Activated T-helper 1 cell treated with anti-CD3 and anti-CD28 coated beads, Interleukin-12 subunit alpha, Interleukin-12 subunit beta, Interleukin-2, Interleukin-4 antibody, amounts not matched to agents 30 ng/mL and 10 ng/mL and 1 ng/mL, durations not matched to agents 14 hours and 24 hours and 36 hours (primary cell): ENCODE data around the gene STARD7. TPM values are rescaled to one million over a fixed set of nuclear protein-coding genes. Genes with fewer than 3 reads are reported as not detected.
"Not testable (repeated sequence)": the region's sequence is repeated elsewhere in the genome, so short reads cannot be mapped to it uniquely, and the experiment has no call there.

ENCODE experiments used
- DNase-seq: peaks from one replicate; pipeline ENCODE4 v3.0.0; 2021; ENCODE audit warnings: low spot score
- H3K27ac Mint-ChIP-seq: one replicate; pipeline ENCODE4 v1.8.0; 2021; ENCODE audit warnings: mild to moderate bottlenecking, mixed read lengths
- H3K27me3 Mint-ChIP-seq: one replicate; pipeline ENCODE4 v1.8.0; 2022; ENCODE audit warnings: mild to moderate bottlenecking, moderate library complexity, mixed read lengths; ENCODE audit not compliant: insufficient read depth
- H3K36me3 Mint-ChIP-seq: one replicate; pipeline ENCODE4 v1.8.0; 2021; ENCODE audit warnings: low read depth, mixed read lengths
- H3K4me1 Mint-ChIP-seq: one replicate; pipeline ENCODE4 v1.8.0; 2021; ENCODE audit warnings: low read depth, mixed read lengths
- H3K4me3 Mint-ChIP-seq: one replicate; pipeline ENCODE4 v1.8.0; 2021; ENCODE audit warnings: mild to moderate bottlenecking, moderate library complexity, mixed read lengths
- H3K9me3 Mint-ChIP-seq: one replicate; pipeline ENCODE4 v1.8.0; 2021; ENCODE audit warnings: mixed read lengths
- intact Hi-C: fragments of 100-400 bp; cut with micrococcal nuclease; formaldehyde crosslinking; loops from one replicate; pipeline ENCODE4 v1.15.1; 2024
- total RNA-seq: library from RNA; stranded (reverse); gene quantifications from 2 replicates; pipeline ENCODE4 v1.2.3, GENCODE V29; 2022

Gene STARD7, protein sequence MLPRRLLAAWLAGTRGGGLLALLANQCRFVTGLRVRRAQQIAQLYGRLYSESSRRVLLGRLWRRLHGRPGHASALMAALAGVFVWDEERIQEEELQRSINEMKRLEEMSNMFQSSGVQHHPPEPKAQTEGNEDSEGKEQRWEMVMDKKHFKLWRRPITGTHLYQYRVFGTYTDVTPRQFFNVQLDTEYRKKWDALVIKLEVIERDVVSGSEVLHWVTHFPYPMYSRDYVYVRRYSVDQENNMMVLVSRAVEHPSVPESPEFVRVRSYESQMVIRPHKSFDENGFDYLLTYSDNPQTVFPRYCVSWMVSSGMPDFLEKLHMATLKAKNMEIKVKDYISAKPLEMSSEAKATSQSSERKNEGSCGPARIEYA
- total RNA-seq: 216 and 229 TPM in 2 replicates

DNA sequence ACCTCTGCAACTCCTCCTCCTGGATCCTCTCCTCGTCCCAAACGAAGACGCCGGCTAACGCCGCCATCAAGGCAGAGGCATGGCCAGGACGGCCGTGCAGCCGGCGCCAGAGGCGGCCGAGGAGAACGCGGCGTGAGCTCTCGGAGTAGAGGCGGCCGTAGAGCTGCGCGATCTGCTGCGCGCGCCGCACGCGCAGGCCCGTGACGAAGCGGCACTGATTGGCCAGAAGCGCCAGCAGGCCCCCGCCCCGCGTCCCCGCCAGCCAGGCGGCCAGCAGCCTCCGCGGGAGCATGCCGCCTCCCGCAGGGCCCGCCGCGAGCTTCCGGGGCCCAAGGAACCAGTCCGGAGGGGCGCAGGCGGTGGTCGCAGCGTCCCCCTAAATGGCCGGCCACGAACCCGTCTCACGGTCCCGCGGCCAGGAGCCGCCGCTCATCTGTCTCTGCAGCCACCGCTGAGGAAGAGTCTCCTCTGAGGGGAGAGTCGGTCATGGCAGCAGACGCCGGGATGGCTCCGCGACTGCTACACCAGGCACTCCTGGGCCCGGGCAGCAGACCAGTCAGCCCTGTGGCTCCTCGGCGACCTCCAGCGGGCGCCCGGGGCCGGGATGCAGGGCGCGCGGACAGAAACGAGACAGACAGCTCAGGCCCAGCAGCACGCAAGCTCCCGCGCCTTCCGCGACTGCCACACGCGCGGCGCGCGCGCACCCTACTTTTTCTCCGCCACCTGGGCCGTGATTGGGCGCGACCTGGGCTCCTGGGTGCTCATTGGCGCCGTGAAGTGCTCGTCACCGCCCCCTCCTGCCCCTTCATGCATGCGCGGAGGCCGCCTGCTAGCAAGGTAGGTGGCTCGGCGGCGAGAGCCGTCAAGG, at the start of gene STARD7:
Gene STARD7 (minus strand): TSS at position 685 of the 868 bp plus-strand sequence. CDS start 393 bp downstream, at position 292.
- DNase-seq: peak; percentile 98
- Mint-ChIP-seq H3K36me3 (peaks cover 22% of the 10 kb centered on the region), H3K4me3 (peak within 1 kb of the TSS; percentile 96), H3K9me3 (no peaks in the 10 kb centered on the region), H3K4me1 (peaks cover 57% of the 10 kb centered on the region), H3K27ac (peak within 1 kb of the TSS; percentile 94), H3K27me3 (no peaks in the 10 kb centered on the region)
- intact Hi-C loops: loop anchor here (1.0 to 5.0 kb wide), 6 partner anchors 52 to 532 kb away; partner anchors contain the start of genes KANSL3, LMAN2L, NCAPH and SNRNP200

DNA sequence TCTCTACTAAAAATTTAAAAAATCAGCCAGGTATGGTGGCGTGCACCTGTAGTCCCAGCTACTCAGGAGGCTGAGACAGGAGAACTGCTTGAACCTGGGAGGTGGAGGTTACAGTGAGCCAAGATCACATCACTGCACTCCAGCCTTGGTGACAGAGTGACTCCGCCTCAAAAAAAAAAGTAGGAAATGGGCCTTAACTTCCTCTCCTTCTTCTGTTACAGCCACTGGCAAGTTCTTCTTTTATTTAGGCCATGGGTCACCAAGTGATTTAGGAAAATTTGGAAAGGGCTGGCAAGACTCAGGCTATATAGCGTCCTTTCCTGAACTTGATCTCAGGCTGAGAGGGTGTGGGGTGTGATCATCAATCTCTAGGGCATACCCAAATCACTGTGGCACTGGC, 49.1 kb upstream of the STARD7 start:
- DNase-seq, H3K9me3 Mint-ChIP-seq, H3K4me3 Mint-ChIP-seq, intact Hi-C loops, H3K27me3 Mint-ChIP-seq: not testable (repeated sequence)
- H3K36me3 Mint-ChIP-seq: peaks cover 22% of the 10 kb centered on the region
- peaks cover 33% of the 10 kb centered on the region for H3K4me1 Mint-ChIP-seq
- H3K27ac Mint-ChIP-seq: peak overlapping the region; percentile 34

DNA sequence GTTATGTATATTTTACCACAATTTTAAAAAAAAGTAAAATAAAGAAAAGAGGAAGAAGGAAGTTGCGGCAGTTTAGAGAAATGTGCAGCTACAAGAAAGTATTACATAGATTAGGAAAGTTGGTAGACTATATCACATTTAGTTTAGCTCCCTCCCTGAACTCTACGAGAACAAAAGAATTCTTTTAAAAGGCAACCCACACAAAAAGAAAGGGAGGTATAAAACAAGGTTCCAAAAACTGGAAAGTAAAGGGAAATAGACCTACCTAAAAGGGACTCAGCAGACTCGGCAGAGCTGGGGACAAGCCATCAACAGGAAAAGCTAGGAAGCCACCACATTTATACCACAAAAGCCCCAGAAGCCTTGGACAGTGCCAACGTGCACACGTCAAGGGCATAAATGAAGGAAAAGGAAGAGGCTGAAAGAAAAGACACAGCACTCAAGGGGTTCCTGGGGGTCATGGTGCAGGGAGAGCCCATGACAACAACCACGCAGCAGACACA, 48.0 kb upstream of the STARD7 start:
- Mint-ChIP-seq H3K4me3 (peak overlapping the region; percentile 4), H3K36me3 (peaks cover 32% of the 10 kb centered on the region), H3K27me3 (no peaks in the 10 kb centered on the region), H3K4me1 (peaks cover 40% of the 10 kb centered on the region), H3K27ac (peak overlapping the region; percentile 13), H3K9me3 (no peaks in the 10 kb centered on the region)
- no peak for DNase-seq
- intact Hi-C loops: loop anchor here (1.0 kb wide), 1 partner anchor 8 kb away; no protein-coding TSS in a partner anchor

DNA sequence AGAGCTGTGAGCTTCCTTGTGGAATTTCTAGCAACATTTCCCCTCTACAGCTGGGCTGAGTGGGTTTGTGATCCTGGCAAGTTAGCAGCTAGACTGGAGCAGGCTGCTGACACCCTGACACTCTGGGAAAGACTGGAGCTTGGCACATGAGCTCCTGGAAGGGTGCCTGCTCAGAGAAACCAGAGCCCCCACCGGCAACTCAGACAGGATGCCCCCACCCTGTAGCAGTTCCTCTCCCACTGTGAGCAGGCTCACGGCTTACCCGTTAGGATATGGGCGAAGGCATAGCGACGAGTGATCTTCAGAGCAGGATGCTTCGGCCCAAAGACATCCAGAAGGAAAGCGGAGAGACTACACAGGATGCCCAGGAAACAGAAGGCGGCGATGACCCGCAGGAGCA, 45.9 kb upstream of the STARD7 start:
- Mint-ChIP-seq H3K27ac (no peak overlapping the region), H3K27me3 (no peaks in the 10 kb centered on the region), H3K36me3 (peaks cover 46% of the 10 kb centered on the region), H3K4me3 (no peak overlapping the region), H3K9me3 (no peaks in the 10 kb centered on the region), H3K4me1 (peaks cover 37% of the 10 kb centered on the region)
- no peak for DNase-seq
- intact Hi-C loops: no loop called here

DNA sequence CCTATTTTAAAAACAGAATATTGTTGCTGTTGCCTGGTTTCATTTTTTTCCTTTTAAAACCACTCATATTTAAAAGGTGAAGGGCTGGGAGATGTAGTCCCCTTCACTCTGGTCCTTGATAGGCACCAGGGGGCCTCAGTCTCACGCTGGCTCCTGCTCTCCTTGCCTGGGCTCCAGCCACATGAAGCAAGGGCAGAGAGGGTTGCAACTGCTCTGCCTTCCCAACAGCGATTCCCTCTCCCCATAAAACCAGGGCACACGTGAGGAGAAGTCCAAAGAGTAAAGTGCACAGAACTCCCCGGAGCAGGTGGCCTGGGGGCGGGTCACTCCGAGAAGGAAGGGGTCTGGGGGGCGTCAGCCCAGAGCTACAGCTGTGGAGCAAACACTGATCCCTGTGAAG, 44.4 kb upstream of the STARD7 start:
- Mint-ChIP-seq H3K27ac (no peak overlapping the region), H3K36me3 (peaks cover 48% of the 10 kb centered on the region), H3K4me1 (peaks cover 35% of the 10 kb centered on the region), H3K4me3 (no peak overlapping the region), H3K27me3 (no peaks in the 10 kb centered on the region), H3K9me3 (no peaks in the 10 kb centered on the region)
- intact Hi-C loops: no loop called here
- no peak for DNase-seq

DNA sequence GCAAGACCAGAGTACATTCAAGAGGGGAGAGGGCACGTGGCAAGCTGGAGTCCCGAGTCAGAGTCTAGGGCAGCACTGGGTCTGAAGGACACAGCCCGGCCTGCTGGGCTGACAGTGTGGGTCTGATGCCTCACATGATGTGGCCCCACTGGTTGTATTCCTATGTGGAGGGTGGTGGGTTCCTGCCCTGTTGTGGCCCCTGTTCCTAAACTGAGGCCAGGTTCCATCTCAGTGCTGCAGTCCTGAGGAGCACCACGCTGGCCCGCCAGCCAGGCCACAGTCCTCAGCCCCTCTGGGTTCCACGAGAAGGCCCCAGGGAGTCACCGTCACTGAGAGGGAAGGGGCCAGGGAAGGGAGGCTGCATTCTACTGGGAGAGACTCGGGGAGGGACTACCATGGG, 43.9 kb upstream of the STARD7 start:
- Mint-ChIP-seq H3K4me3 (no peak overlapping the region), H3K4me1 (peaks cover 35% of the 10 kb centered on the region), H3K27me3 (no peaks in the 10 kb centered on the region), H3K9me3 (no peaks in the 10 kb centered on the region), H3K27ac (peak overlapping the region; percentile 15), H3K36me3 (peaks cover 49% of the 10 kb centered on the region)
- no peak for DNase-seq
- intact Hi-C loops: no loop called here

DNA sequence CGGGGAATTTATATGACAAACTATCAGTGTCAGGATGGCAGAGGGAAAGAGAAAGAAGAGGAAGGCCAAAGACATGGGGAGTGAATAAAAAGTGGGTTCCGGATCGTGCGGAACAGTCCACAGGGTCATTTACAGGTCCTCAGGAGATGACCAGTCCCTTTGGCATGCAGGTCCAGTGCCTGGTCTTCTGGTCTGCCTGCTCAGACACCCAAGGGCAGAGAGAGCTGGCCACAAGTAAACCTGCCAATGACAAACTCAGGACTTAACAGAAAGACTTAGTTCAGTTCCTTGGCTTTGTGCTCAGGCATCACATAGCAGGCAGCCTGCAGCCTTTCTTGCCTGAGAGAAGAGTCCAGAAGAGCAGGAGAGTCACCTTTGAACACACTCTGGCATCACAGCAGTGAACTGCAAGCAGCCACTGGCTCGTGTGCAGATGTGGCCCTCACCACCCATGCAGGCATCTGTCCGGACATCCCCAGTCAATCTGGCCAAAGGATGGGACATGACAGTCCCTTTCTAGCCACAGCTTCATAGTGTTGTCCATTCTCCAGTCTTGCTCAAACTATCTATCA, 43.2 kb upstream of the STARD7 start:
- intact Hi-C loops: no loop called here
- Mint-ChIP-seq H3K27me3 (no peaks in the 10 kb centered on the region), H3K4me3 (no peak overlapping the region), H3K36me3 (peaks cover 51% of the 10 kb centered on the region), H3K9me3 (no peaks in the 10 kb centered on the region), H3K4me1 (peaks cover 35% of the 10 kb centered on the region), H3K27ac (peak overlapping the region; percentile 52)
- no peak for DNase-seq

DNA sequence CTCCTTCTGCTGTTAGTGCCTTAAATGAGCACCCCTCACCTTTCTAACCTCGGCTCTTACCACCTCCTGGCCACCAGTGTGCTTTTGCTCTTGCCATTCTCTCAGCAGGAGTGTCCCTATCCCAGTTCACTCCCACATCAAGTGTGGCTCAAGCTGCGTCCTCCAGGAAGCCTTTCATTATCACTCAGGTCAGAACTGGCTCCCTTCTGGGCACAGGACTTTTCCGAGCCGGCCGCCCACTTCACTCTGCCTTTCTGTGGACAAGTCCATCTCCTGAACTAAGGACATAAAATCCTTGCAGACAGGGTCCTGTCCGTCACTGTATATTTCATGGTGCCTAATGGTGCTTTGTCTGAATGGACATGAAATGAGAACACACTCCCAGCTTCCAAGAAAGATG, 41.6 kb upstream of the STARD7 start:
- Mint-ChIP-seq H3K4me3 (no peak overlapping the region), H3K36me3 (peaks cover 50% of the 10 kb centered on the region), H3K4me1 (peaks cover 46% of the 10 kb centered on the region), H3K27ac (peak overlapping the region; percentile 20), H3K27me3 (no peaks in the 10 kb centered on the region), H3K9me3 (peaks cover 8% of the 10 kb centered on the region)
- intact Hi-C loops: no loop called here
- DNase-seq: no peak

DNA sequence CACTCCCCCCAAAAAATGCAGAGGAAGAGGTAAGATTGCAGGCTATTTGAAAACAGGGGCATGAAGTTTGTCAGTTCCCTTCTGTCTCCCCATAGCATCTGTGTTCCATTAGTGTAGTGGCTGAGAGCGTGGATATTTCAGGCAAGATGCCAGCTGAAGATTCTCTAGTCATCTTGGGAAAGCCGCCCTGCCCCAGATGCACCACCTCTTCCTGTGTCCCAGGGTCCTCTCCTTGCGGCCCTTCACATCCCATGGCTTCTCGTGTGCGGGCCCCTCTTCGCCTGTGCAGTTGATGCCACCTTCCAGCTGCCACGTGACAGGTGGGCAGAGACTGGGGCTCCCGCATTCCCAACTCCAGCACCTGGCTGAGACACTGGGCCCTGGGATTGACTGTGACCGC, 41.0 kb upstream of the STARD7 start:
- H3K4me3 Mint-ChIP-seq: no peak overlapping the region
- peaks cover 8% of the 10 kb centered on the region for H3K9me3 Mint-ChIP-seq
- H3K36me3 Mint-ChIP-seq: peaks cover 51% of the 10 kb centered on the region
- H3K27me3 Mint-ChIP-seq: no peaks in the 10 kb centered on the region
- H3K27ac Mint-ChIP-seq: no peak overlapping the region
- intact Hi-C loops: no loop called here
- DNase-seq: no peak
- peaks cover 50% of the 10 kb centered on the region for H3K4me1 Mint-ChIP-seq

DNA sequence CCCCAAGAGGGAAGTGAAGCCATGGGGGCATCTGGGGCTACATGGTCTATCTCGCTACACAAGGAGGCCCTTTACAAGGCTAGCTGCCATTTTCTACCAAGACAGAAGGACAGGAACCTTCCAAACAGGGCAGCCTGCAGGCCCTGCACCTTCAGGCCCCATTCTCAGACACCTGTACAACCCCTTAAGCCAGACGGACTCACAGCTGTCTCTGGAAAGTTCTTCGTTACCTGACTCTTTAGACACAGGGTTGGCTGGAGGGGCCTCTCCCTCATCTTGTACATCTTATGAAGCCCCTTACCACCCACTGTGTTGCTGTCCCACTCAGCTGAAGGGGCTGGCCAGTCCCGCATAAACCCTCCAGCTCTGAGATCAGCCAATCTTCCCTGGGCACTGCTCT, 40.0 kb upstream of the STARD7 start:
- no peak for DNase-seq
- intact Hi-C loops: no loop called here
- peaks cover 53% of the 10 kb centered on the region for H3K4me1 Mint-ChIP-seq
- no peak overlapping the region for H3K4me3 Mint-ChIP-seq
- no peak overlapping the region for H3K27ac Mint-ChIP-seq
- peaks cover 8% of the 10 kb centered on the region for H3K9me3 Mint-ChIP-seq
- peaks cover 49% of the 10 kb centered on the region for H3K36me3 Mint-ChIP-seq
- no peaks in the 10 kb centered on the region for H3K27me3 Mint-ChIP-seq

DNA sequence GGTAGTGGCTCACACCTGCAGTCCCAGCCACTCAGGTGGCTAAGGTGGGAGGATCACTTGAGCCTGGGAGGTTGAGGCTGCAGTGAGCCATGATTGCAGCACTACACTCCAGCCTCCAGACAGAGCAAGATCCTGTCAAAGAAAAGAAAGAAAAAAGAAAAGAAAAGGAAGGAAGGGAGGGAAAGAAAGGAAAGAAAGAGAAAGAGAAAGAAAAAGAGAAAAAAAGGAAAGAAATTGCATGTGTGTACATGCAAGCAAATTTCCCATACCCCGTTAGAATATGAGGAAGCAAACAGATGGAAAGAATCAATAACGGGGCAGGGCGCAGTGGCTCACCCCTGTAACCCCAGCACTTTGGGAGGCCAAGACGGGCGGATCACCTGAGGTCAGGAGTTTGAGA, 39.3 kb upstream of the STARD7 start:
- peaks cover 43% of the 10 kb centered on the region for H3K36me3 Mint-ChIP-seq
- peak overlapping the region; percentile 42 for H3K27ac Mint-ChIP-seq
- no peak for DNase-seq
- intact Hi-C loops: no loop called here
- no peaks in the 10 kb centered on the region for H3K27me3 Mint-ChIP-seq
- peaks cover 55% of the 10 kb centered on the region for H3K4me1 Mint-ChIP-seq
- H3K9me3 Mint-ChIP-seq: peaks cover 8% of the 10 kb centered on the region
- no peak overlapping the region for H3K4me3 Mint-ChIP-seq

DNA sequence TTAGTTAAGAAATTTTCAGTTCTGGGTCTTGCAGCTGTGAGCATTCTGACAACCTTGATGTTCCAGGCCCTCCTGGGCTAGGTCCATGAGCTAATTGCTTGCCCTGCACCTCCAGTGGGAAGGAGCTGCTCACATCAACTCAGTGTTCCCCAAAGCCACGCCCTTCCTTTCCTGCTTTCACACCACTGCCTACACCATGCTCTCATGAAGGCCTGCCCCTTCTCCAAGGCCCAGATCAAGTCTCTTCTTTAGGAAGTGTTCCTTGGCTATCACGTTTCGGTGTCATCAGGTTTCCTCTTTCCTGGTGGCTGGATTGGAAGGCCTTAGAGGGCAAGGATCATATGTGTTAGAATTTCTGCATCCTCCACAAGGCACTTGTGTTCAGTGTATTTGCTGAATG, 38.4 kb upstream of the STARD7 start:
- H3K36me3 Mint-ChIP-seq: peaks cover 38% of the 10 kb centered on the region
- DNase-seq: no peak
- H3K27me3 Mint-ChIP-seq: no peaks in the 10 kb centered on the region
- peak overlapping the region; percentile 80 for H3K27ac Mint-ChIP-seq
- no peak overlapping the region for H3K4me3 Mint-ChIP-seq
- intact Hi-C loops: no loop called here
- H3K4me1 Mint-ChIP-seq: peaks cover 60% of the 10 kb centered on the region
- peaks cover 8% of the 10 kb centered on the region for H3K9me3 Mint-ChIP-seq
